ENCODE measurements around the gene CDK11B.

The CDK11B gene

GRCh38 chr1:1621173-1622009 is 37.4 kb downstream of the CDK11B start:
- no peak for DNase-seq (ENCODE audit: low read depth, low spot score)

GRCh38 chr1:1620433-1621139 is 38.2 kb downstream of the CDK11B start:
- DNase-seq (ENCODE audit: low read depth, low spot score) = no peak
- no peak overlapping the region for H3K4me3 ChIP-seq (ENCODE audit: low read length)

More at GRCh38 chr1:1621173-1622009, 37.4 kb downstream of the CDK11B start:
- no peak overlapping the region for H3K4me3 ChIP-seq (ENCODE audit: low read length)

- no peak overlapping the region for H3K4me3 ChIP-seq (ENCODE audit: low read length)
- no peak for DNase-seq (ENCODE audit: low read depth, low spot score)
Observed at GRCh38 chr1:1619917-1620361, 38.9 kb downstream of the CDK11B start.

GRCh38 chr1:1618396-1619068 is 40.3 kb downstream of the CDK11B start:
- no peak overlapping the region for H3K4me3 ChIP-seq (ENCODE audit: low read length)
- DNase-seq (ENCODE audit: low read depth, low spot score) = no peak

- no peak overlapping the region for H3K4me3 ChIP-seq (ENCODE audit: low read length)
Observed at GRCh38 chr1:1617925-1618324, 40.9 kb downstream of the CDK11B start.

GRCh38 chr1:1617516-1617915 is 41.3 kb downstream of the CDK11B start:
- no peak overlapping the region for H3K4me3 ChIP-seq (ENCODE audit: low read length)
- no peak for DNase-seq (ENCODE audit: low read depth, low spot score)

More at GRCh38 chr1:1617925-1618324, 40.9 kb downstream of the CDK11B start:
- DNase-seq (ENCODE audit: low read depth, low spot score) = no peak

- H3K4me3 ChIP-seq (ENCODE audit: low read length) = peak overlapping the region; percentile 85
- no peak for DNase-seq (ENCODE audit: low read depth, low spot score)
Observed at GRCh38 chr1:1616838-1617237, 42.0 kb downstream of the CDK11B start.

GRCh38 chr1:1616045-1616790 is 42.6 kb downstream of the CDK11B start:
- DNase-seq (ENCODE audit: low read depth, low spot score) = no peak
- peak overlapping the region; percentile 85 for H3K4me3 ChIP-seq (ENCODE audit: low read length)

GRCh38 chr1:1615256-1616044 is 43.4 kb downstream of the CDK11B start, which contains the start of gene MIB2:
Gene MIB2 (plus strand): TSS chr1:1615500. CDS start chr1:1623453, 7,953 bp downstream.
- DNase-seq (ENCODE audit: low read depth, low spot score) = peak; percentile 96

GRCh38 chr1:1614954-1615255 is 43.9 kb downstream of the CDK11B start:
- peak overlapping the region; percentile 85 for H3K4me3 ChIP-seq (ENCODE audit: low read length)
- no peak for DNase-seq (ENCODE audit: low read depth, low spot score)

More at GRCh38 chr1:1615256-1616044, 43.4 kb downstream of the CDK11B start, which contains the start of gene MIB2:
- H3K4me3 ChIP-seq (ENCODE audit: low read length) = peak within 1 kb of the TSS; percentile 85

- peak overlapping the region; percentile 85 for H3K4me3 ChIP-seq (ENCODE audit: low read length)
- DNase-seq (ENCODE audit: low read depth, low spot score) = no peak
Observed at GRCh38 chr1:1614204-1614953, 44.4 kb downstream of the CDK11B start.

GRCh38 chr1:1613509-1614082 is 45.2 kb downstream of the CDK11B start:
- DNase-seq (ENCODE audit: low read depth, low spot score) = no peak
- H3K4me3 ChIP-seq (ENCODE audit: low read length) = no peak overlapping the region

- no peak for DNase-seq (ENCODE audit: low read depth, low spot score)
- no peak overlapping the region for H3K4me3 ChIP-seq (ENCODE audit: low read length)
Observed at GRCh38 chr1:1612104-1612400, 46.8 kb downstream of the CDK11B start.

- no peak for DNase-seq (ENCODE audit: low read depth, low spot score)
- H3K4me3 ChIP-seq (ENCODE audit: low read length) = no peak overlapping the region
Observed at GRCh38 chr1:1610796-1611195, 48.0 kb downstream of the CDK11B start.

GRCh38 chr1:1609822-1610485 is 48.9 kb downstream of the CDK11B start:
- no peak overlapping the region for H3K4me3 ChIP-seq (ENCODE audit: low read length)
- DNase-seq (ENCODE audit: low read depth, low spot score) = no peak

- no peak for DNase-seq (ENCODE audit: low read depth, low spot score)
- no peak overlapping the region for H3K4me3 ChIP-seq (ENCODE audit: low read length)
Observed at GRCh38 chr1:1606232-1606631, 52.6 kb downstream of the CDK11B start.

GRCh38 chr1:1605724-1606123 is 53.1 kb downstream of the CDK11B start:
- H3K4me3 ChIP-seq (ENCODE audit: low read length) = no peak overlapping the region
- DNase-seq (ENCODE audit: low read depth, low spot score) = no peak

Data from Jurkat, Clone E6-1 (cell line).